Measurements from ENCODE around the gene CHN1.

GRCh38 chr2:174784316-174784715 is 220.9 kb downstream of the CHN1 start:
- TF ChIP-seq, protein P1, sequence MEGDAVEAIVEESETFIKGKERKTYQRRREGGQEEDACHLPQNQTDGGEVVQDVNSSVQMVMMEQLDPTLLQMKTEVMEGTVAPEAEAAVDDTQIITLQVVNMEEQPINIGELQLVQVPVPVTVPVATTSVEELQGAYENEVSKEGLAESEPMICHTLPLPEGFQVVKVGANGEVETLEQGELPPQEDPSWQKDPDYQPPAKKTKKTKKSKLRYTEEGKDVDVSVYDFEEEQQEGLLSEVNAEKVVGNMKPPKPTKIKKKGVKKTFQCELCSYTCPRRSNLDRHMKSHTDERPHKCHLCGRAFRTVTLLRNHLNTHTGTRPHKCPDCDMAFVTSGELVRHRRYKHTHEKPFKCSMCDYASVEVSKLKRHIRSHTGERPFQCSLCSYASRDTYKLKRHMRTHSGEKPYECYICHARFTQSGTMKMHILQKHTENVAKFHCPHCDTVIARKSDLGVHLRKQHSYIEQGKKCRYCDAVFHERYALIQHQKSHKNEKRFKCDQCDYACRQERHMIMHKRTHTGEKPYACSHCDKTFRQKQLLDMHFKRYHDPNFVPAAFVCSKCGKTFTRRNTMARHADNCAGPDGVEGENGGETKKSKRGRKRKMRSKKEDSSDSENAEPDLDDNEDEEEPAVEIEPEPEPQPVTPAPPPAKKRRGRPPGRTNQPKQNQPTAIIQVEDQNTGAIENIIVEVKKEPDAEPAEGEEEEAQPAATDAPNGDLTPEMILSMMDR (optimal IDR thresholded peaks at IDR 0.05 in 1 of 3, IDR thresholded peaks at IDR 0.05 in 1 of 3, conservative IDR thresholded peaks at IDR 0.05 in 1 of 3; ENCODE audit: extremely low read depth in 1 of 3, insufficient read depth in 2 of 3, low read length in 3 of 3): no peak
- no peak for TF ChIP-seq EZH2 (IDR thresholded peaks at IDR 0.05; ENCODE audit: low read length)
